Suprapubic skin (tissue), 4 donors: Measurements from ENCODE around the gene KRT25.

ENCODE experiments used
- CTCF ChIP-seq, 2 donors: fragments of 200-600 bp in 1 of 2; fragments of 450-650 bp in 1 of 2; sonication (generic) in 1 of 2; IDR thresholded peaks; one replicate each; pipeline ENCODE4 v1.5.1; 2016 to 2019; ENCODE audit warnings: antibody characterized with exemption in 2 of 2, mild to moderate bottlenecking in 1 of 2, moderate library complexity in 1 of 2
- EP300 ChIP-seq: sonication (generic); formaldehyde crosslinking; IDR thresholded peaks from one replicate; pipeline ENCODE4 v1.6.1; 2017; ENCODE audit warnings: antibody characterized with exemption
- POLR2A ChIP-seq, 2 donors: fragments of 450-650 bp; IDR thresholded peaks; one replicate each; pipeline ENCODE4 v1.6.1; 2017; ENCODE audit warnings: antibody characterized with exemption in 2 of 2, mild to moderate bottlenecking in 2 of 2, moderate library complexity in 2 of 2
- POLR2AphosphoS5 ChIP-seq, 3 donors: sonication (generic); formaldehyde crosslinking; IDR thresholded peaks; one replicate each; pipeline ENCODE4 v1.6.1; 2017; ENCODE audit warnings: antibody characterized with exemption in 3 of 3

- TF ChIP-seq CTCF (IDR thresholded peaks at IDR 0.05) (no peak), POLR2A (IDR thresholded peaks at IDR 0.05) (no peak), POLR2AphosphoS5 (IDR thresholded peaks at IDR 0.05) (no peak), EP300 (no peak)
Measured at GRCh38 chr17:40724656-40725055, 30.5 kb downstream of the KRT25 start.
